HEK293T (cell line): ENCODE data around the gene DYNLRB2.

Source experiments
- CTCF ChIA-PET: fragments of 350-600 bp; formaldehyde crosslinking; extraction: SDS; loops from one replicate; lab custom pipeline; 2021; ENCODE audit warnings: antibody characterized with exemption, inconsistent platforms; lab: Yijun Ruan, JAX
- POLR2A ChIA-PET: fragments of 350-600 bp; formaldehyde crosslinking; extraction: SDS; loops from one replicate; lab custom pipeline; 2020; ENCODE audit warnings: antibody characterized with exemption, inconsistent platforms; lab: Yijun Ruan, JAX
- DNase-seq: peaks from one replicate; pipeline ENCODE4 v3.0.0; 2012; ENCODE audit warnings: mixed read lengths; ENCODE audit errors: extremely low spot score
- ARNT ChIP-seq: fragments of 450-650 bp; IDR thresholded peaks from 2 replicates; pipeline ENCODE4 v1.6.1; 2017; ENCODE audit warnings: mild to moderate bottlenecking
- BHLHE40 ChIP-seq: fragments of 450-650 bp; IDR thresholded peaks from 2 replicates; pipeline ENCODE4 v1.6.1; 2016; ENCODE audit warnings: mild to moderate bottlenecking, moderate library complexity, borderline replicate concordance
- CTBP1 ChIP-seq: fragments of 450-650 bp; IDR thresholded peaks from 2 replicates; pipeline ENCODE4 v1.6.1; 2016; ENCODE audit warnings: borderline replicate concordance
- ELF4 ChIP-seq: fragments of 450-650 bp; IDR thresholded peaks from 2 replicates; pipeline ENCODE4 v1.6.1; 2017; ENCODE audit warnings: antibody characterized with exemption
- FOXA1 ChIP-seq: fragments of 450-650 bp; IDR thresholded peaks from 2 replicates; pipeline ENCODE4 v1.6.1; 2016; ENCODE audit warnings: mild to moderate bottlenecking
- FOXK2 ChIP-seq: fragments of 450-650 bp; IDR thresholded peaks from 2 replicates; pipeline ENCODE4 v1.6.1; 2016; ENCODE audit warnings: mild to moderate bottlenecking
- FOXM1 ChIP-seq: fragments of 450-650 bp; IDR thresholded peaks from 2 replicates; pipeline ENCODE4 v1.6.1; 2017; ENCODE audit warnings: mild to moderate bottlenecking, borderline replicate concordance
- HDGF ChIP-seq: fragments of 450-650 bp; IDR thresholded peaks from 2 replicates; pipeline ENCODE4 v1.6.1; 2017; ENCODE audit warnings: antibody characterized with exemption, borderline replicate concordance
- L3MBTL2 ChIP-seq: fragments of 450-650 bp; conservative IDR thresholded peaks from 2 replicates; pipeline ENCODE4 v1.6.1; 2016; ENCODE audit warnings: mild to moderate bottlenecking
- LEF1 ChIP-seq: fragments of 450-650 bp; IDR thresholded peaks from 2 replicates; pipeline ENCODE4 v1.6.1; 2017; ENCODE audit warnings: mild to moderate bottlenecking, borderline replicate concordance
- NFRKB ChIP-seq: fragments of 450-650 bp; IDR thresholded peaks from 2 replicates; pipeline ENCODE4 v1.6.1; 2016; ENCODE audit warnings: mild to moderate bottlenecking, moderate library complexity
- SP1 ChIP-seq: fragments of 450-650 bp; IDR thresholded peaks from 2 replicates; pipeline ENCODE4 v1.6.1; 2017
- SUZ12 ChIP-seq: fragments of 450-650 bp; IDR thresholded peaks from 2 replicates; pipeline ENCODE4 v1.6.1; 2016; ENCODE audit warnings: mild to moderate bottlenecking
- TARDBP ChIP-seq: fragments of 450-650 bp; IDR thresholded peaks from 2 replicates; pipeline ENCODE4 v1.6.1; 2016
- ZNF384 ChIP-seq: fragments of 450-650 bp; IDR thresholded peaks from 2 replicates; pipeline ENCODE4 v1.6.1; 2016
- TF ChIP-seq, protein P1 (sequence below): fragments of 450-650 bp; IDR thresholded peaks from 2 replicates; pipeline ENCODE4 v1.6.1; 2016

The DYNLRB2 gene

DNA sequence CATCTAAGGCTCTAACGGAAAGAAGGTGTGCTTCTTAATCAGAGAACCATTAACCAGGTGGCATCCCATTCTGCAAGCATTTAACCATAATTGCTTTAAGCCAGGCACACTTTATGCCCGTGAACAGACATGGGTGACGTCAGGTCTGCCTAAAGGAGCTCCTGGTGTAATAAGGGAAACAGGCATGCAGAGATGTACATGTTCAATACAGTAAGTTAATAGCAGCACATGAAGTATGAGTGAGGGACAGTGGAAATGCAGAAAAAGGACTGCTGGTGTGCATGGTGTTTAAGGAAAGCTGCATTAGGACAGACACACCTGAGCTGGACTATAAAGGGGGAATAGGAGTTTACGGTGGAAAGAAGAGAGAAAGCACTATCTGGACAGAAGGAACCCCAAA is 18.6 kb downstream of the DYNLRB2 start:
- ChIA-PET POLR2A (no interaction called here), CTCF (no interaction called here)
- DNase-seq = no peak
- TF ChIP-seq ELF4 (no peak), ARNT (no peak), SP1 (no peak), FOXK2 (no peak), NFRKB (no peak), BHLHE40 (no peak)
- TF ChIP-seq, protein P1, sequence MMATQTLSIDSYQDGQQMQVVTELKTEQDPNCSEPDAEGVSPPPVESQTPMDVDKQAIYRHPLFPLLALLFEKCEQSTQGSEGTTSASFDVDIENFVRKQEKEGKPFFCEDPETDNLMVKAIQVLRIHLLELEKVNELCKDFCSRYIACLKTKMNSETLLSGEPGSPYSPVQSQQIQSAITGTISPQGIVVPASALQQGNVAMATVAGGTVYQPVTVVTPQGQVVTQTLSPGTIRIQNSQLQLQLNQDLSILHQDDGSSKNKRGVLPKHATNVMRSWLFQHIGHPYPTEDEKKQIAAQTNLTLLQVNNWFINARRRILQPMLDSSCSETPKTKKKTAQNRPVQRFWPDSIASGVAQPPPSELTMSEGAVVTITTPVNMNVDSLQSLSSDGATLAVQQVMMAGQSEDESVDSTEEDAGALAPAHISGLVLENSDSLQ = no peak

DNA sequence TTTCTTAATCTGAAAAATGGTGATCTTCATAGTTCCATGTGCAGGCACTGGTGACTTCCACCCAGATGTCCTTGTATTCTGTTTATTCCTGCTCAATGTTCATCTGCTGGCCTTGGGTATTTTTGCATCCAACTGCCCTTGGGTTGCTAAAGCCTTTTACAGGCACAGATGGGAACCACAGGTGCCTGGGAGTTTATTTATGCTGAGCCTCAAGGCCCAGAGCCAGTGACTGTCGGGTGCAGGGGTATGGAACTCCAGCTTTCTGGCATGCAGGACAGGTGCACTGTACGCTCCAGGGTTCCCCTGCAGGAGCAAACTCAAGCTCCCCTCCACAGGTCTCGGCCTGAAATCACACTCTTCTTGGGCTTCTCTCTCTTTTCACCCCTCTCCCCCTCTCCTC is 22.3 kb downstream of the DYNLRB2 start:
- ChIA-PET CTCF (no interaction called here), POLR2A (no interaction called here)
- TF ChIP-seq HDGF (no peak), CTBP1 (no peak), SP1 (no peak), L3MBTL2 (no peak), ZNF384 (no peak), FOXK2 (no peak), SUZ12 (no peak), ELF4 (no peak), LEF1 (no peak), FOXM1 (no peak), FOXA1 (no peak), TARDBP (no peak), ARNT (no peak), BHLHE40 (no peak), NFRKB (no peak)
- TF ChIP-seq, protein P1 = no peak
- no peak for DNase-seq

DNA sequence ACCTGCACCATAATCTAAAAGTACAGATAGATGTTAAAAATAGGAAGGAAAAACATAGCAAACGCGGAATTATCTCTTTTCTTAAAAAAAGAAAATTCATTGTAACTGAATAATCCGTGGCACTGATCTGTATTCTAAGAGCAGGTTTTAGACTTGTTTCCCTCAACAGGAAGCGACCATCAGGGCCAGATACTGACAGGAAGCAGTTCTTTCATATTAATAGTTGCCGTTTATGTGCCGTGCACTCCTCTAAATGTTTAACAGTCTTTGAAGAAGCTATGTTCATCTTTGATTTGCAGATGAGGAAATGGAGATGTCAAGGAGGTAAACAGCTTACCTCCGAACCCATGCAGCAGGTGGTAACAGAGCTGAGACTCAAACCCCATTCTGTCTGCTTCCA is 23.6 kb downstream of the DYNLRB2 start:
- ChIA-PET CTCF (no interaction called here), POLR2A (no interaction called here)
- DNase-seq = no peak
- TF ChIP-seq FOXM1 (no peak), SP1 (no peak), ZNF384 (no peak)
- TF ChIP-seq, protein P1 = no peak

DNA sequence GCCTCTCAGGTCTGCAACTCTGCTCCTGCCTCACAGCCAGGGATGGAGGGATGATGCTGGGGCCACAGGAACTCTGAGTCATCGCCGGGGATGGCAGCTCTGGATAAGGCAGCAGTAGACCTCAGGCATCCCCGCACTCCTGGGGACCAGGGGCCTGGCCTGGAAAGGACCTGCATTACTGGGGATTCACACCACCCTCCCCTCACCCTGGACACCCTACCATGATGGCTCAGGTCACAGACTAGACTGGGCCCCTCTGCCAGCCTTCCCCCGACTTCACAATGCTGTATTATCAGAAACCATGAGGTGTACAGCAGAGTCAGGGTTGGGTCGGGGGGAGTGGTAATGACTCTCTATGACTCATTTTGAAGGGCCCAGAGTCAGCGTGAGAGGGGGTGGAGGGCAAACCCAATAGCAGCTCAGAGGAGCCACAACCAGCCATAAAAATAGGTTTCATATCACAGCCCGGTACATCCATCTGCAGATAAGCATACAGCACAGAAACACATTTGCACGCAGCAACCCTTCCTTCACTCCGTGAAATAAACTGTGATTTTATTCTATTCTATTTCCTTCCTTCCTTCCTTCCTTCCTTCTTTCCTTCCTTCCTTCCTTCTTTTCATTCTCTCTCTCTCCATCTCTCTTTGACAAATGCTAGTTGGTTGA is 28.8 kb downstream of the DYNLRB2 start:
- POLR2A ChIA-PET = no interaction called here
- no peak for TF ChIP-seq FOXM1
- TF ChIP-seq SUZ12 = no peak
- no peak for TF ChIP-seq ELF4
- TF ChIP-seq FOXK2 = no peak
- TF ChIP-seq ZNF384 = no peak
- TF ChIP-seq SP1 = no peak
- TF ChIP-seq L3MBTL2 = no peak
- TF ChIP-seq CTBP1 = no peak
- TF ChIP-seq HDGF = no peak
- no peak for TF ChIP-seq ARNT
- TF ChIP-seq, protein P1 = no peak
- CTCF ChIA-PET = no interaction called here
- DNase-seq = no peak

DNA sequence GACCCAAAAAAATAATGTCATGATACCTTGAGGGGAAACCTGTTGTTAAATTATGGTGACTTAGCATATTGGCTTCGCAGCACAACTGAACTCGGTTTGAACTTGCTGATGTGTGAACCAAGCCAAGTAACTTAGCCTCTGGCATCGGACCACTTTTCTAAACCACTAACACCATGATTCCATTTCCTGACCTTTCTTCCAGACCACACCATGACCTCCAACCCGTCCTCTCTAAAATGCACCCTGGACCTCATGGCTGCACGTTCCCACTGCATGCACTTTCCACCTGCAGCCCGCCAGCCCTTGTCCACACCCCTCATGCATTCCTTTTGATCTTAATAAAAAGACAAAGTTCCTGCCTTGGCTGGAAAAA is 29.3 kb downstream of the DYNLRB2 start:
- POLR2A ChIA-PET = no interaction called here
- no peak for DNase-seq
- TF ChIP-seq, protein P1 = no peak
- no peak for TF ChIP-seq HDGF
- CTCF ChIA-PET = no interaction called here

DNA sequence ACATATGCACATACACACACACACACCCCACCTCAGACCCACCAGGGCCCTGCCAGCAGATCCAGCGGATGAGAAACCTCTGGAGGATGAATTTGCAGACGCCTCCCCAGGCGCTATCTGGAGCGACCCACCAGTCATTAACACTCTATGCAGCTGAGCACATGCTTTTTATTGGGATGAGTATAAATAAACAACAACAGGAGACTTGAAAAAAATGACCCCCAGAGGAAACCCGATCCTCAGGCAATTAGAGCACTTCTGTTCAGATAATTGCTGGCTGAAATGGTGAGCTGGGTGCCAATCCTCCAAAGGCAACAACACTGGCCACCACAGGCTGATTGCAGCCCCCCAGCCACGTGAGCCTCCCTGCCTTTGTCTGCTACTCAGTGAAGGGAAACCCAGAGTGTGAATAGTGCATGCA is 32.9 kb downstream of the DYNLRB2 start:
- CTCF ChIA-PET = no interaction called here
- no peak for DNase-seq
- POLR2A ChIA-PET = no interaction called here
- TF ChIP-seq SP1 (no peak), ZNF384 (no peak), NFRKB (no peak), BHLHE40 (no peak), FOXM1 (no peak), ARNT (no peak), LEF1 (no peak), TARDBP (no peak), FOXK2 (no peak), HDGF (no peak), CTBP1 (no peak), FOXA1 (no peak), ELF4 (no peak), SUZ12 (no peak), L3MBTL2 (no peak)
- TF ChIP-seq, protein P1 = no peak
